Measurements from ENCODE around the gene ALDH1B1.

Gene ALDH1B1

DNA sequence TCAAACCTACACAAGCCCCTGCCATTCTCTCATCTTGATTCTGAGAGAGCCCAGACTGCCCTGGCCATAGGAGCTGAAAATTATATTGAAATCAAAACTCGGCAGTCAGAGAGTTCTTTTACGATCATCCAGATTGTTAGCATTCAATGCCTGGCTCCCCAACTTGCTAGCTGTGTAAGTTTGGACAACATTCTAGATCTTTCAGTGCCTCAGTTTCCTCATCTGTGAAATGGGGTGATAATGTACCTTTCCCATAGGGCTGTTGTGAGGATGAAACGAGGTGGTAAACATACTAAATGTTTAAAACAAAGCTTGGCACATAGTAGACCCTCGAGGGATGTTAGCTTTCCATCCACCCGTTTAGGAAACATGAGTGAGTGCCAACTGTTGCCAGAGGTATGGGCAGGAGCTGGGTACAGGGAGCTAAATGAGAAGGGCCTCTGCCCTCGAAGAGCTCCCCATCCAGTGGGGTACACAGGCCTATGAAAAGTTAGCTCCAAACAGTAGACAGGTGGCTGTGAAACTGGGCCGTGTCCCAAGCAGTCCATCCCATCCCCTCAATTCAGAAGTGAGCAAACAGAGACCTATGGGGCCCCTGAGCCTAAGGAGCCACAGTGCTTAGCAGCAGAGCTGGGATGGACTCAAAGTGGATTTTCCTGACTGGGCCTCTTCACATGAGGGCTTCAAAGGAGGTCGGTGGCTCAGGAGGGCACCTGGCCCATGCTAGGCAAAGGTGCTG lies 49.0 kb downstream of the ALDH1B1 start:
- no peak for DNase-seq (ENCODE audit: low spot score)

DNA sequence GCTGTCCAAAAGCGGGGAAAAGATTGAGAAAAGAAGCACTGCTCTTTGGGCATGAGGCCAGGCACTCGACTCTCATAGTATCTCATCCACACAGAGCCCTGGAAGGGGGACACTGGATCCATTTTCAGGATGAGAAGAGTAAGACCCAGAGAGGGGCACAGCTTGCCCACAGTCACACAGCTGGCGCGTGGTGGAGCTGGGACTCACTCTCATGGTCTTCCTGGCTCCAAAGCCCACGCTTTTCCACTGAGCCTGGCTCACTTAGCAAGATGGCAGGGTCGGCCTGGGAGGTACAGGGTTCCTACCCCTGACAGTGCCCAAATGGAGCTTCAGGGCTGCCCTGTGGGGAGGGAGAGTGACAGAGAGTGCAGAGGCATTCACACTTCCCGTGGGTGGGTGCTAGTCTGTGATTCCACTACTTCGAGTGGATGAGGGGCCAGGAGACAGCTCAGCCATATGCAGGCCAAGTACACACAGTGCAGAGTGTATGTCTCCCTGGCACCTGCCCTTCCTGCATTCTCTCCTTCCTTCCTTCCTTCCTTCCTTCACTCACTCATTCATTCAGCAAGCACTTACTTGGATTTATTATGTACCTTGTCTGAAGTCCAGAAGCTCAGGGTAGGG lies 50.1 kb downstream of the ALDH1B1 start:
- DNase-seq (ENCODE audit: low spot score): no peak

DNA sequence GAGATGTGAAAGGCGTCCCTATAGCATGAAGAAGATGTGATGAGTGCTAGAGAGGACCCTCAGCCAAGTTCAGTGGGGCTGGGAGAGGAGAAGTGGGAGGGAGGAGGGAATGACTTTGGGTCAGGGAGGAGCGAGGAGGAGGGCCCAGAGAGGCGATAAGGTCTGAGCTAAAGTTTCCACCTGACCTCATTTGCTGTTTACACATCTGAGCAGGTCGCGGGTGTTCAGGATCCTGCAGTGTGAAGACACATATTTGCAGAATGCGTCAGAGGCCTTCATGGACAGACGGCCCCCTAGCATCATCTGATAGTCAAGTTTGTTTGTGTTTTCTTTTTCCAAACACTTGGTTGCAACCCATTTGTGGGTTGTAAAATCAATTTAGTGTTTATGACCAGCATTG lies 50.7 kb downstream of the ALDH1B1 start:
- no peak for DNase-seq (ENCODE audit: low spot score)

DNA sequence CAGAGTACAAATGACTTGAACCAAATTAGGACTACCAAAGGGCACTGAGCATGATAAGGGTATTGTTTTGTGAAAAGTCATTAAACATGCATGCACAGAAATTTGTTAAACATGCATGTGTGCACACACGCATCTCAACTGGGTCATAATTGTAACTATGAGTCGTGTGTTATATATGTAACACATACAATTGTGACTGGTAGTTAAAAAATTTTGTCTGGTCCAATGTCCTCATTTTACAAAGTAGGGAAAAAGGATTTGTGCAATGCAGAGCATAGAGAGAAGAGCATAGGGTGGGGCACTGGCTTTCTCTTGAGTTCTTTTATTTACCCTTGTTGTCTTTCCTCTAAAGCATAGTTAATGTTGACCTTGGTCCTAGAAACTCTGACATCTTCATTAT lies 51.1 kb downstream of the ALDH1B1 start:
- DNase-seq (ENCODE audit: low spot score): no peak

DNA sequence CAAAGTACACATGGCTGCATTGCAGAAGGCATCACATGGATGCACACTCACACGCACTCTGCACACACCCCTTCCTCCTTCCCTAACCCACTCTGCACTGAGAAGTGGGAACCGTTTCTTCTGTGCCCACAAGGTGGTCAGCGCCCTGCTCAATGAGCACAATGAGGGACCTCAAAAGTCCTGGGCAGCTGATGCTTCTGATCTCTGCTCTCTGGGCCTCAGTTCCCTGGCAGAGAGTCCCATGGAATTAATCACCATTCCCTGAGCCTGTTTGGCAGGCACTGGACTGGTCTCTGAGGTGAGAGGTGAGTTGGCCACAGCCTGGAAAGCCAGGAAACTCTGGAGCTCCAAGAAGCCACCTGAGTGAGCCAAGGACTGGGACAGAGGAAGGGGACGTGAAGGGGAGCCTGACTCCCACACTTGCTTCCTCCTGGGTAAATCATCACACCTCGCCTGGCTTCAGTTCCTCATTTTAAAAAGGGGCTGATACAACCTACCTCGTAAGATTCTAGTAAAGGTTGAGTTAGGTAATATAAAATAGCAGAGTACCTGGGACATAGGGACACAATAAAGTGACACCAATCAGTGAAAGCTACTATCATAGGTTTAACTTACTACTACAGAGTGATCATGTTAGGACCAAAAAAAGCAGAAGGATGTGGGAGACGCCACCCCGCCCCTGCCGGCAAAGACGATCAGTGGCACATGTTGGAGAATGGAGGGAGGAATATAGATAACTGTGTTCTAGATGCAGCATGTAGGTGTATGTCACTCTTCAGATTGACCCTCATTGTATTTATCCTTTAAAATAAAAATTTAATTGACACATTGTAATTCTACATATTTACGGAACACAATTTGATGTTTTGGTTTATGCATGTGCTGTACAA lies 52.9 kb downstream of the ALDH1B1 start:
- DNase-seq (ENCODE audit: low spot score): no peak

DNA sequence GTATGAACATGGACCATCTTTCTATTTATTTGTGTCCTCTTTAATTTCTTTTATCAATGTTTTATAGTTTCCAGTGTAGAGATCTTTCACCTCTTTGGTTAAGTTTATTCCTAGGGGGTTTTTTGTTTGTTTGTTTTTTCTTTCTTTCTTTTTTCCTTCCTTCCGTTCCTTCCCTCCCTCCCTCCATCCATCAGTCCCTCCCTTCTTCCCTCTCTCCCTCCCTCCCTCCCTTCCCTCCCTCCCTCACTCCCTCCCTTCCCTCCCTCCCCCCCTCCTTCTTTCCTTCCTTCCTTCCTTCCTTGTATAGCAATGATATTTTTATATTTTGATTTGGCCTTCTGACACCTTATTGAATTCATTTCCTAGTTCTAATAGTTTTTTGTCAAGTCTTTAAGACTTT lies 55.2 kb downstream of the ALDH1B1 start:
- no peak for DNase-seq (ENCODE audit: low spot score)
